ENCODE measurements around the gene KNTC1. TPM values are rescaled to one million over a fixed set of nuclear protein-coding genes. Genes with fewer than 3 reads are reported as not detected.
"Not testable (repeated sequence)": the region's sequence is repeated elsewhere in the genome, so short reads cannot be mapped to it uniquely, and the experiment has no call there.

KNTC1 gene
- polyA plus RNA-seq, 2 of the 4 experiments (the other 2 are of a cell fraction), result 30.6 to 68.7 TPM

DNA sequence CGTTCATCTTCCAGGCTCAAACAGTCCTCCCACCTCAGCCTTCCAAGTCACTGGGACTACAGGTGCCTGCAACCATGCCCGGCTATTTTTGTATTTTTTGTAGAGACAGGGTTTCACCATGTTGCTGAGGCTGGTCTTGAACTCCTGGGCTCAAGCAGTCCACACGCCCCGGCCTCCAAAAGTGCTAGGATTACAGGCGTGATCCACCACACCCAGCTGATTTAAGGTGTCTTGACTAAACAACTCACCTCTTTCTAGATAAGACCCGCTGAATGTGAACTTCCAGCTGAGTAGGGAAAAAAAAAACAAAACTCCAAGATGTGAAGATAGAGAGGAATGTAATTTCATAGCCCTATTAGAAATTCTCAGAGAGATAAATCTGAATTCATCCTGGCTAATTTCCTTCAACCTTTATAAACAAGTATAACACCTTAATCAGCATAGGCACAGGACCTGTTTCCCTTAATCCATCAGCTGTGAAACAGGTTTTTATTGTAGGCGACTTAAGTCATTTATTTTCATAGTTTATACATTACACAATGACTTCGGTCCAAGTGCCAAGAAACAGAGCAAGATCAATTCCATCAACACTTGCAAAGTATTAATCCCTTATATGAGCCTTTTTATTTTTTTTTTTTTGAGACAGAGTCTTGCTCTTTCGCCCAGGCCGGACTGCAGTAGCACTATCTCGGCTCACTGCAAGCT, 124.6 kb downstream of the KNTC1 start:
- Histone ChIP-seq H3K4me3 (no peak overlapping the region), H3K4me2 (no peak overlapping the region), H3K27ac (no peak overlapping the region), H3K9me3 (no peaks in the 10 kb centered on the region), H3K4me1 (peaks cover 4% of the 10 kb centered on the region; the same call in 2 of the 3 replicates)
- CTCF ChIA-PET, result interaction anchor here (0.7 to 2.0 kb wide), 2 partner anchors 9 to 13 kb away, joined by 3 to 16 read pairs; no protein-coding TSS in a partner anchor
- ATAC-seq (no peak), DNase-seq (ENCODE audit: low read depth in 1 of 2, low spot score in 1 of 2) (no peak), FAIRE-seq (no peak)
- POLR2A ChIA-PET, result no interaction called here
- 85% methylated on average over 11 of the region's 11 CpGs for WGBS (ENCODE audit: missing lambda C conversion rate)
- TF ChIP-seq ZFP36 (IDR thresholded peaks at IDR 0.05; ENCODE audit: borderline replicate concordance, partially characterized antibody) (no peak), ZSCAN20 (CRISPR knock-in tag; IDR thresholded peaks at IDR 0.05) (no peak)

DNA sequence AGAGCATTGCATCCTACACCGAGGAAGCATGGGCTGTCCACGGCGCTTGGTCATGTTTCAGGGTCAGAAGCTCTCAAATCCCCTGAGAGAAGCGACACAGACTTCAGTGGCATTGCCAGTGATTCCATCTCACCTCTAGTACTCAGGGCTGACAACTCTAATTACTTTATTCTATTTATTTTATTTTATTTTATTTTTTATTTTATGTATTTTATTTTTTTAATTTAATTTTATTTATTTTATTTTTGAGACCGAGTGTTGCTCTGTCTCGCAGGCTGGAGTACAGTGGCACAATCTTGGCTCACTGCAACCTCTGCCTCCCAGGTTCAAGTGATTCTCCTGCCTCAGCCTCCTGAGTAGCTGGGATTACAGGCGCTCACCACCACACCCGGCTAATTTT, 126.2 kb downstream of the KNTC1 start:
- ATAC-seq; POLR2A ChIA-PET; H3K4me3 ChIP-seq; H3K9me3 ChIP-seq; FAIRE-seq; H3K4me1 ChIP-seq; DNase-seq (ENCODE audit: low read depth in 1 of 2, low spot score in 1 of 2); H3K27ac ChIP-seq; H3K4me2 ChIP-seq: not testable (repeated sequence)
- WGBS (ENCODE audit: missing lambda C conversion rate), result 95% methylated on average over 8 of the region's 8 CpGs
- CTCF ChIA-PET, result interaction anchor here (2.6 to 8.5 kb wide), 2 partner anchors 16 to 99 kb away, joined by 11 to 54 read pairs; partner anchors contain the start of gene DENR

DNA sequence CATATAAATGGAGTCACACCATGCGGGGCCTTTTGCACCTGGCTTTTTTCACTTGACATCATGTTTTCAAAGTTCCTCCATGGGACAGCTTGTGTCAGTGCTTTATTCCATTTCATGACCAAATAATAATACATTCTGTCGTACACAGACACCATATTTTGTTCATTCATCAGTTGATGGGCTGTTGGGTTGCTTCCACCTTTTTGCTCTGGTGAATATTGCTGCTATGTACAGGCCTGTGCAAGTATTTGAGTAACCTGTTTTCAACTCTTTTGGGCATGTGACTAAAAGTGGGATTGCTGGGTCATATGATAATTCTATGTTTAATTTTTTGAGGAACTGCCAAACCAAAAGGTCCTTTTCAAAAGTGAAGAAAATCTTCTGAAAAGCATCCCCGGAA, 129.2 kb downstream of the KNTC1 start:
- WGBS (ENCODE audit: missing lambda C conversion rate), result 90% methylated on average over 3 of the region's 3 CpGs
- DNase-seq (ENCODE audit: low read depth in 1 of 2, low spot score in 1 of 2) (no peak), FAIRE-seq (no peak), ATAC-seq (no peak)
- Histone ChIP-seq H3K9me3 (no peaks in the 10 kb centered on the region), H3K4me1 (no peaks in the 10 kb centered on the region), H3K4me3 (no peak overlapping the region), H3K27ac (no peak overlapping the region), H3K4me2 (no peak overlapping the region)
- no peak for TF ChIP-seq FOSB (CRISPR knock-in tag; IDR thresholded peaks at IDR 0.05)
- TF ChIP-seq KDM5A (IDR thresholded peaks at IDR 0.05), result no peak
- no peak for TF ChIP-seq SREBF2 (IDR thresholded peaks at IDR 0.05)
- TF ChIP-seq HOXA7 (CRISPR knock-in tag; IDR thresholded peaks at IDR 0.05), result no peak
- TF ChIP-seq RNF2 (IDR thresholded peaks at IDR 0.05; ENCODE audit: borderline replicate concordance, low read depth), result no peak
- TF ChIP-seq, protein P1, sequence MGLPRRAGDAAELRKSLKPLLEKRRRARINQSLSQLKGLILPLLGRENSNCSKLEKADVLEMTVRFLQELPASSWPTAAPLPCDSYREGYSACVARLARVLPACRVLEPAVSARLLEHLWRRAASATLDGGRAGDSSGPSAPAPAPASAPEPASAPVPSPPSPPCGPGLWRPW (IDR thresholded peaks at IDR 0.05), result no peak
- POLR2A ChIA-PET, result no interaction called here
- CTCF ChIA-PET, result interaction anchor here (1.1 to 8.5 kb wide), 3 partner anchors 19 to 70 kb away, joined by 3 to 54 read pairs (median 4); no protein-coding TSS in a partner anchor

DNA sequence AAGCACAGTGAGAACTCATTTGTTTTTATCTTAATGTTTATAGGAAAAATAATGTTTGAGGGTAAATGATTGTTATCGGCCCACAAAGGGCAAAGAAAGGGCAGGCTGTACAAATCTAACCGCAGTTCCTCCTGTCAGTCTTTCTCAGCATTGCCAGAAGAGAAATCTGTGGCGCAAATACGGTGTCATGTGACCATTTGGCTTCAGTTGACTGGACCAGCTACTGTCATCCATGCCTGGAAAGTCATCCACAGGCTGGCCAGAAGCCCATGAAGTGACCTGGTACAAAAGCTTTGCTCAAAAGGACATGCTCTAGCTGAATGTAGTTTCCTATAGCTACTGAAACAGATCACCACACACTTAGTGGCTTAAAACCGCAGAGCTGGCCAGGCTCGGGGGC, 132.5 kb downstream of the KNTC1 start:
- ChIA-PET CTCF (interaction anchor here (0.9 to 8.5 kb wide), 9 partner anchors 11 to 93 kb away, joined by 3 to 54 read pairs (median 3); partner anchors contain the start of gene DENR), POLR2A (no interaction called here)
- 87% methylated on average over 6 of the region's 6 CpGs for WGBS (ENCODE audit: missing lambda C conversion rate)
- H3K27ac ChIP-seq, result 0 out of 6 replicates have a peak overlapping the region, but pooled peaks of 1 of the 2 experiments have one; percentile 31
- no peak overlapping the region for H3K4me2 ChIP-seq
- ATAC-seq, result no peak; a peak in 1 of 6 replicates
- TF ChIP-seq, protein P2, sequence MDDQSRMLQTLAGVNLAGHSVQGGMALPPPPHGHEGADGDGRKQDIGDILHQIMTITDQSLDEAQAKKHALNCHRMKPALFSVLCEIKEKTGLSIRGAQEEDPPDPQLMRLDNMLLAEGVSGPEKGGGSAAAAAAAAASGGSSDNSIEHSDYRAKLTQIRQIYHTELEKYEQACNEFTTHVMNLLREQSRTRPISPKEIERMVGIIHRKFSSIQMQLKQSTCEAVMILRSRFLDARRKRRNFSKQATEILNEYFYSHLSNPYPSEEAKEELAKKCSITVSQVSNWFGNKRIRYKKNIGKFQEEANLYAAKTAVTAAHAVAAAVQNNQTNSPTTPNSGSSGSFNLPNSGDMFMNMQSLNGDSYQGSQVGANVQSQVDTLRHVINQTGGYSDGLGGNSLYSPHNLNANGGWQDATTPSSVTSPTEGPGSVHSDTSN (IDR thresholded peaks at IDR 0.05), result no peak
- no peak for TF ChIP-seq RFX5 (IDR thresholded peaks at IDR 0.05)
- TF ChIP-seq, protein P3, sequence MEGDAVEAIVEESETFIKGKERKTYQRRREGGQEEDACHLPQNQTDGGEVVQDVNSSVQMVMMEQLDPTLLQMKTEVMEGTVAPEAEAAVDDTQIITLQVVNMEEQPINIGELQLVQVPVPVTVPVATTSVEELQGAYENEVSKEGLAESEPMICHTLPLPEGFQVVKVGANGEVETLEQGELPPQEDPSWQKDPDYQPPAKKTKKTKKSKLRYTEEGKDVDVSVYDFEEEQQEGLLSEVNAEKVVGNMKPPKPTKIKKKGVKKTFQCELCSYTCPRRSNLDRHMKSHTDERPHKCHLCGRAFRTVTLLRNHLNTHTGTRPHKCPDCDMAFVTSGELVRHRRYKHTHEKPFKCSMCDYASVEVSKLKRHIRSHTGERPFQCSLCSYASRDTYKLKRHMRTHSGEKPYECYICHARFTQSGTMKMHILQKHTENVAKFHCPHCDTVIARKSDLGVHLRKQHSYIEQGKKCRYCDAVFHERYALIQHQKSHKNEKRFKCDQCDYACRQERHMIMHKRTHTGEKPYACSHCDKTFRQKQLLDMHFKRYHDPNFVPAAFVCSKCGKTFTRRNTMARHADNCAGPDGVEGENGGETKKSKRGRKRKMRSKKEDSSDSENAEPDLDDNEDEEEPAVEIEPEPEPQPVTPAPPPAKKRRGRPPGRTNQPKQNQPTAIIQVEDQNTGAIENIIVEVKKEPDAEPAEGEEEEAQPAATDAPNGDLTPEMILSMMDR (IDR thresholded peaks at IDR 0.05), result no peak
- no peak for TF ChIP-seq RAD21 (conservative IDR thresholded peaks at IDR 0.05 in 1 of 2, IDR thresholded peaks at IDR 0.05 in 1 of 2)
- no peak for TF ChIP-seq ZFP36 (IDR thresholded peaks at IDR 0.05; ENCODE audit: borderline replicate concordance, partially characterized antibody)
- no peak for TF ChIP-seq EHF (CRISPR knock-in tag; IDR thresholded peaks at IDR 0.05)
- no peaks in the 10 kb centered on the region for H3K9me3 ChIP-seq
- H3K4me1 ChIP-seq, result no peaks in the 10 kb centered on the region
- no peak for DNase-seq (ENCODE audit: low read depth in 1 of 2, low spot score in 1 of 2)
- no peak for FAIRE-seq
- H3K4me3 ChIP-seq, result no peak overlapping the region

Measured in A549 (cell line).